Measurements from ENCODE around the gene PPM1L. TPM values are rescaled to one million over a fixed set of nuclear protein-coding genes. Genes with fewer than 3 reads are reported as not detected.

Gene PPM1L
- total RNA-seq, 4 donors from 2014 or later = 30.8 to 88.1 (median 52.7) TPM

DNA sequence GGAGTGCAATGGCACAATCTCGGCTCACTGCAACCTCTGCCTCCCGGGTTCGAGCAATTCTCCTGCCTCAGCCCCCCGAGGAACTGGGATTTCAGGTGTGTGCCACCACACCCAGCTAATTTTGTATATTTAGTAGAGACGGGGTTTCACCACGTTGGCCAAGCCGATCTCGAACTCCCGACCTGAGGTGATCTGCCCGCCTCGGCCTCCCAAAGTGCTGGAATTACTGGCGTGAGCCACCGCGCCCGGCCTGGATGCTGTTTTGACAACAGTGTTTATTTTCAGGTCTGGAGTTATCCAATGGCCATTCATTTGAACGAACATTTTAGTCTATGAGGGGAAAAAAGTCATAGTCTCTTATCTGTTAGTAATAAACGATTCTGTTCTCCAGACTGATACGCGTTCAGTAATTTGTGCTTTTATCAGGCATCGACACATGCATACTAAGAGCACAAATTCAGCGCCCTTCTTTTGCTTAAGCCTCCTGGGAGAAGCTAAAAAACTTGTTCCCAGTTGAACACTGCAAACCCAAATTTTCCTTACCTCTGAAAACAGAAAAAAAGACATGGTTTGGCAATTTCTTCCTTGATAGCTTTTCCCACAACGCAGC, 347.9 kb downstream of the PPM1L start:
- Histone ChIP-seq H3K27me3 (no peaks in the 10 kb centered on the region), H3K27ac (replicated peaks in 1 of 4) (peak overlapping the region in 1 of 4 donors; percentile 83), H3K4me3 (peak overlapping the region; percentile 67 to 85 (median 78)), H3K4me1 (peaks cover 3 to 22% (median 5%) of the 10 kb centered on the region in 4 donors), H3K36me3 (peaks cover 0 to 26% (median 3%) of the 10 kb centered on the region in 4 donors), H3K9me3 (no peaks in the 10 kb centered on the region)
- TF ChIP-seq EP300 (IDR thresholded peaks at IDR 0.05) (no peak), CTCF (IDR thresholded peaks at IDR 0.05) (no peak), POLR2AphosphoS5 (IDR thresholded peaks at IDR 0.05) (no peak), POLR2A (IDR thresholded peaks at IDR 0.05; ENCODE audit: low read depth) (no peak)
- no peak for DNase-seq (ENCODE audit: extremely low spot score)
- 91% methylated on average over 22 of the region's 22 CpGs for WGBS
- intact Hi-C loops (cut with DNase I) = loop anchor here (10.0 kb wide), 1 partner anchor 131 kb away; no protein-coding TSS in a partner anchor

DNA sequence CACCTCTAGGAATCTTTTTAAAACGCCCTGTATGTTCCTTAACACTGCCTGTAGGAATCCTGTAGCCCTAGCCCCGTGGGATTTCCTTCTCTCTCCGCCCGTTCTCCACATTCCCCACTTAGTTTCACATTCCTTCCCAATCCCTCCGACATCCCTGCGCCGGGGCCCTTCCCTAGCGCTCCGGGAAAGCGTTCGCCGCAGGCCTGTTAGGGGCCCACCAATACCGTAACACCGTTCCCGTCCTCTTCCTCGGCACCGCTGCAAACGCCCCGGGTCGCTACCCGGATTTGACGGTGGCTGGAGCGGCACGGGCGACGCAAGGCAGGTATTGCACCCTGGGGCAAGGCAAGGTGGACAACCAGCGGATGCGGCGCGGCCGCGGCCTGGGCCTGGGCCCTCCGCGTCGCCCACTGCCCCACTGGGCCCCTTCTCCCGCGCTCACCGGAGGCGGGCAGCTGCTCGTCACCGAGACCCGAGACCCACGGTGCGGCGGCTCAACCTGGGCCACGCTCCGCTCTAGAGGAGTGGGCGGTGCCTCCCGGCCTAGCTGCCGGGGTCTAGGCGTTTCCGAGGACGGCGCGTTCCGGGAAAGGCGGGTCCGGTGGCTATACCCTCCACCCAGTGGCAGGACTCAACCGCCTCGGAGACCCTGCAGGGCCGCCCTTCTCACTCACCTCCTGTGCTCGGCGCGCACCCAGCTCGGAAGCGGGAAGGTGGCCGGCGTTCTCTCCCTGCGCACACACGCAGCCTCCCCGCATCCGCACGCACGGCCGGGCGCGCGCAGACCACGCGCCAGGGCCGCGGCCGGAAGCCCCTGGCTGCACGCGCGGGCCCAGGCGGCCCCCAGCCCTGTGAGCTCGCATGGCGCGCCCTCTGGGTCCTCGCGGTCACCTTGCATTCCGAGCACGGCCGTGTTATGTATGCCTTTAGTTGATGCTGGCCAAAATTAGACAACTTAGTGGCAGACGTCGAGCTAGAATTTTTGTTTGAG, 348.8 kb downstream of the PPM1L start, which contains the start of gene B3GALNT1:
B3GALNT1 (minus strand) TSS at position 789 of the 991 bp plus-strand sequence. CDS start 18,595 bp downstream, outside the sequence.
- intact Hi-C loops (cut with DNase I) = loop anchor here (10.0 kb wide), 1 partner anchor 130 kb away; no protein-coding TSS in a partner anchor
- Histone ChIP-seq H3K4me1 (peaks cover 3 to 22% (median 5%) of the 10 kb centered on the region in 4 donors), H3K27me3 (no peaks in the 10 kb centered on the region), H3K27ac (replicated peaks in 1 of 4) (peak within 1 kb of the TSS; percentile 62 to 83 (median 76)), H3K36me3 (peaks cover 0 to 16% (median 2%) of the 10 kb centered on the region in 4 donors), H3K4me3 (peak within 1 kb of the TSS; percentile 67 to 85 (median 78)), H3K9me3 (no peaks in the 10 kb centered on the region)
- under 1% methylated on average over 45 of the region's 97 CpGs for WGBS
- TF ChIP-seq CTCF (IDR thresholded peaks at IDR 0.05) = no peak
- TF ChIP-seq POLR2AphosphoS5 (IDR thresholded peaks at IDR 0.05) = no peak
- TF ChIP-seq POLR2A (IDR thresholded peaks at IDR 0.05; ENCODE audit: low read depth) = no peak
- no peak for TF ChIP-seq EP300 (IDR thresholded peaks at IDR 0.05)
- no peak for DNase-seq (ENCODE audit: extremely low spot score)

DNA sequence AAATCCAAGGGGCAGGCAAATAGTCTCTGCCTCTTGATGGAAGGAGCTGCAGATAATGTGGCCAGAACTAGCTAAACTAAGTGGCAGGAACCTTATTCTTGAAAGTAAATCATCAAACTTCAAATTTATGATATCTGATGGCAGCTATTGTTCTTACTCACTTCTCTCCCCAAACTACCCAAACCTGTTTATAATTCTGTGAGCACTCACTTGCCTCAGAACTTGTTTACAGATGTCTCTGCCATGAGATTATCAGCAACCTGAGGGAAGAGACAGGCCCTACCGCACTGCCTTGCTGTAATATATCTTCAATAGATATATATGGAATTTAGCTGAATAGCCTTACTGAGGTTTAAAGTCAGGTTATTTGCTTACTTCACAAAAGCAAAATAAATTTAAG, 351.3 kb downstream of the PPM1L start:
- 100% methylated on average over 1 of the region's 1 CpG for WGBS
- Histone ChIP-seq H3K36me3 (no peaks in the 10 kb centered on the region), H3K9me3 (no peaks in the 10 kb centered on the region), H3K27me3 (no peaks in the 10 kb centered on the region), H3K4me1 (peaks cover 3 to 22% (median 5%) of the 10 kb centered on the region in 4 donors), H3K27ac (replicated peaks in 1 of 4) (no peak overlapping the region), H3K4me3 (no peak overlapping the region)
- intact Hi-C loops (cut with DNase I) = loop anchor here (10.0 kb wide), 1 partner anchor 127 kb away; no protein-coding TSS in a partner anchor
- DNase-seq (ENCODE audit: extremely low spot score) = no peak
- TF ChIP-seq POLR2AphosphoS5 (IDR thresholded peaks at IDR 0.05) (no peak), CTCF (IDR thresholded peaks at IDR 0.05) (no peak), EP300 (IDR thresholded peaks at IDR 0.05) (no peak), POLR2A (IDR thresholded peaks at IDR 0.05; ENCODE audit: low read depth) (no peak)

DNA sequence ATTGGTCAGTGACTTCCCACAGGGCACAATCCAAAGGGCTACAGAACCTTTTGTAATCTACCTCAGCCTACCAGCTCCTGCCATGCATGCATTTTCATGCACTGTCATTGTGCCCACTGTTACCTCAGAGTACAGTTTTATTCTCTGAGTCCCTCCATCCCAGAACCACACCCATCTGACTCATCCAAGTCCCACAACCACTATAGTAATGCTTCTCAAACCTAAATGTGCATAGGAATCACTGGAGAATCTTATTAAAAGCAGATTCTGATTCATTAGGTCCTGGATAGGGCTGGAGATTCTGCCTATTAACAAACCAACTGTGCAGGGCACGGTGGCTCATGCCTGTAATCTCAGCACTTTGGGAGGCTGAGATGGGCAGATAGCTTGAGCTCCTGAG, 352.8 kb downstream of the PPM1L start:
- 75% methylated on average over 1 of the region's 1 CpG for WGBS
- Histone ChIP-seq H3K9me3 (peaks cover 0 to 3% (median 0%) of the 10 kb centered on the region in 4 donors), H3K36me3 (no peaks in the 10 kb centered on the region), H3K27me3 (no peaks in the 10 kb centered on the region), H3K4me1 (peaks cover 3 to 18% (median 4%) of the 10 kb centered on the region in 4 donors), H3K4me3 (no peak overlapping the region), H3K27ac (replicated peaks in 1 of 4) (no peak overlapping the region)
- no peak for TF ChIP-seq EP300 (IDR thresholded peaks at IDR 0.05)
- no peak for TF ChIP-seq POLR2AphosphoS5 (IDR thresholded peaks at IDR 0.05)
- TF ChIP-seq CTCF (IDR thresholded peaks at IDR 0.05) = no peak
- TF ChIP-seq POLR2A (IDR thresholded peaks at IDR 0.05; ENCODE audit: low read depth) = no peak
- intact Hi-C loops (cut with DNase I) = loop anchor here (10.0 kb wide), 1 partner anchor 126 kb away; no protein-coding TSS in a partner anchor
- DNase-seq (ENCODE audit: extremely low spot score) = no peak
